Activated naive CD8-positive, alpha-beta T cell treated with anti-CD3 and anti-CD28 coated beads, Interleukin-2, amount 10 ng/mL, durations not matched to agents 7 days and 5 days (primary cell): Measurements from ENCODE around the gene E4F1. TPM values are rescaled to one million over a fixed set of nuclear protein-coding genes. Genes with fewer than 3 reads are reported as not detected.
"Not testable (repeated sequence)": the region's sequence is repeated elsewhere in the genome, so short reads cannot be mapped to it uniquely, and the experiment has no call there.

Experiments used
- ATAC-seq: fragments of 150-1000 bp; cut with Tn5 transposase; one replicate; pipeline ENCODE4 v1.10.0; 2021; ENCODE audit warnings: low read depth, moderate library complexity
- POLR2A ChIA-PET: fragments of 350-600 bp; sonication (Branson Sonifier 250); formaldehyde crosslinking; loops from one replicate; lab custom pipeline; 2021; ENCODE audit warnings: antibody characterized with exemption; lab: Charles Lee
- DNase-seq: peaks from one replicate; pipeline ENCODE4 v3.0.0; 2021
- H3K27ac Mint-ChIP-seq: one replicate; pipeline ENCODE4 v1.8.0; 2022; ENCODE audit warnings: mild to moderate bottlenecking, mixed read lengths
- H3K27me3 Mint-ChIP-seq: one replicate; pipeline ENCODE4 v1.8.0; 2022; ENCODE audit warnings: mild to moderate bottlenecking, moderate library complexity, mixed read lengths
- H3K36me3 Mint-ChIP-seq: one replicate; pipeline ENCODE4 v1.8.0; 2021; ENCODE audit warnings: mild to moderate bottlenecking, mixed read lengths
- H3K4me1 Mint-ChIP-seq: one replicate; pipeline ENCODE4 v1.8.0; 2021; ENCODE audit warnings: mixed read lengths
- H3K4me3 Mint-ChIP-seq: one replicate; pipeline ENCODE4 v1.8.0; 2022; ENCODE audit warnings: mild to moderate bottlenecking, moderate library complexity, mixed read lengths
- H3K9me3 Mint-ChIP-seq: one replicate; pipeline ENCODE4 v1.8.0; 2021; ENCODE audit warnings: mixed read lengths
- total RNA-seq, 2 experiments: library from RNA; stranded (reverse); gene quantifications; one replicate each; pipeline ENCODE4 v1.2.3, GENCODE V29; 2021

E4F1 gene
- total RNA-seq, 2 experiments from 2014 or later: 34.1 to 34.8 TPM

- peaks cover 2% of the 10 kb centered on the region for H3K36me3 Mint-ChIP-seq
- DNase-seq (no peak), ATAC-seq (peak; percentile 15)
- H3K4me1 Mint-ChIP-seq: no peaks in the 10 kb centered on the region
- no peaks in the 10 kb centered on the region for H3K27me3 Mint-ChIP-seq
- POLR2A ChIA-PET: interaction anchor here (0.6 to 1.3 kb wide), 3 partner anchors 24 to 86 kb away, joined by 3 to 4 read pairs (median 3); partner anchors contain the start of gene PGP
- H3K9me3 Mint-ChIP-seq: no peaks in the 10 kb centered on the region
- no peak overlapping the region for H3K4me3 Mint-ChIP-seq
- H3K27ac Mint-ChIP-seq: no peak overlapping the region
Measured at GRCh38 chr16:2238150-2238837, 14.9 kb downstream of the E4F1 start.

GRCh38 chr16:2238838-2239675 lies 15.7 kb downstream of the E4F1 start:
- no peaks in the 10 kb centered on the region for H3K27me3 Mint-ChIP-seq
- DNase-seq: no peak
- no peaks in the 10 kb centered on the region for H3K4me1 Mint-ChIP-seq
- no peaks in the 10 kb centered on the region for H3K9me3 Mint-ChIP-seq
- peaks cover 2% of the 10 kb centered on the region for H3K36me3 Mint-ChIP-seq
- H3K4me3 Mint-ChIP-seq: no peak overlapping the region
- POLR2A ChIA-PET: interaction anchor here (0.6 to 1.3 kb wide), 3 partner anchors 24 to 87 kb away, joined by 3 to 4 read pairs (median 3); partner anchors contain the start of gene PGP
- no peak overlapping the region for H3K27ac Mint-ChIP-seq
- no peak for ATAC-seq

GRCh38 chr16:2240331-2240730 lies 16.9 kb downstream of the E4F1 start:
- POLR2A ChIA-PET, ATAC-seq, H3K27me3 Mint-ChIP-seq, DNase-seq, H3K27ac Mint-ChIP-seq, H3K4me1 Mint-ChIP-seq, H3K9me3 Mint-ChIP-seq, H3K4me3 Mint-ChIP-seq, H3K36me3 Mint-ChIP-seq: not testable (repeated sequence)

DNA sequence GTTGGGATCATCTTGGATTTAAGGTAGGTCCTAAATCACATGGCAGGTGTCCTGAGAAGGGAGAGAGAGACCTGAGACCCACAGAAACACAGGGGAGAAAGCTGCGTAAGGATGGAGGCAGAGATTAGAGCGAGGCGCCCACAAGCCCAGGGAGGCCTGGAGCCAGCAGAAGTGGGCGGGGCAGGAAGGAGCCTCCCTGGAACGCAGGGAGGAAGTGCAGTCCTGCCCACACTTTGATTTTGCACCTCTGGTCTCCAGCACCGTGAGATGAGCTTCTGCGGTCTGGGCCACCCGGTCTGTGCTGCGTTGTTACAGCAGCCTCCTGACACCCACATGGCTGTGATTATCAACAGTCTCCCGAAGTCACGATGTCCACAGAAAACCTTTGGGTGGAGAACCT lies 19.2 kb downstream of the E4F1 start:
- Mint-ChIP-seq H3K27ac (no peak overlapping the region), H3K4me3 (no peak overlapping the region), H3K4me1 (no peaks in the 10 kb centered on the region), H3K36me3 (no peaks in the 10 kb centered on the region), H3K27me3 (no peaks in the 10 kb centered on the region), H3K9me3 (no peaks in the 10 kb centered on the region)
- POLR2A ChIA-PET: interaction anchor here (0.8 kb wide), 1 partner anchor 9 kb away, joined by 3 read pairs; the partner anchor contains the start of gene ECI1
- DNase-seq: no peak
- no peak for ATAC-seq

DNA sequence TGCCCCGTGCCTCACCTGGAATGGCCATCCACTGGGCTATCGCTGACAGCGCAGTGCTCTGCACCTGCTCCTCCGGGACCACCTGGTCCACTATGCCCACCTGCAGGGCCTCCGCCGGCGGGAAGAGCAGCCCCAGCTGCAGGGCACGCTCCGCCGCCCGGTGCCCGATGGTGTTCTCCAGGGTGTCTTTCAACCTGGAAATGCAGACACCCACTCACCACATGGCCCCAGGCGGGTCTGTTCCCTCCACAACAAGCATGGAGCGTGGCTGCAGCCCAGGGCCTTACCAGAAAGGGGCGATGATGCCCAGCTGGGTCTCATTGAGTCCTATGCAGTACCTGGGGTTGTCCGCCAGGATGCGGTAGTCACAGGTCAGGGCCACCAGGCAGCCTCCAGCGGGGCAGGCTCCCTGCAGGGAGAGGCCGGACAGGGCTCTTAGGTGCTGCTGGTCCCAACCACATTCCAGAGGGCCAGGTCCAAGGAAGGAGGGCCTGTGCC lies 19.7 kb downstream of the E4F1 start:
- ATAC-seq: no peak
- Mint-ChIP-seq H3K9me3 (no peaks in the 10 kb centered on the region), H3K36me3 (no peaks in the 10 kb centered on the region), H3K27me3 (no peaks in the 10 kb centered on the region), H3K4me1 (no peaks in the 10 kb centered on the region), H3K27ac (no peak overlapping the region), H3K4me3 (no peak overlapping the region)
- POLR2A ChIA-PET: no interaction called here
- DNase-seq: no peak

DNA sequence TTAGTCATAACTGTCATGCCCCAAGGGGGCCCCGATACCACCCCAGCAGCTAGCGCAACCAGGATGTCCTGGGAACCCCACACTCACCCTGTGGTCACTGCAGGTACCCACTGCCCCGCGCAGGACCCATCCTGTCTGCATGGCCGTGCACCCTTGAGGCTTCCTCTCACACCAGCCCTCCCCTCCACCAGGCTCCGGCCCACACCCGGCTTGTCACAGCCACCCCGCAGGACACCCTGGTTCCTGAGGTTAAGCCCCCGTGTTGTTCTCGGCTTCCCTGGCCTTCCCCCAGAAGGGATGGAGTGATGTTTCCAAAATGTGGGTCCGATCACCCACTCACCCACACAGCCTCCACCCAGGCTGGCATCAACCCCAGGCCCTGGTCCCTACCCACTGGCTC lies 20.4 kb downstream of the E4F1 start:
- no peak overlapping the region for H3K27ac Mint-ChIP-seq
- DNase-seq (no peak), ATAC-seq (no peak)
- H3K4me3 Mint-ChIP-seq: no peak overlapping the region
- no peaks in the 10 kb centered on the region for H3K4me1 Mint-ChIP-seq
- H3K9me3 Mint-ChIP-seq: no peaks in the 10 kb centered on the region
- H3K27me3 Mint-ChIP-seq: no peaks in the 10 kb centered on the region
- POLR2A ChIA-PET: no interaction called here
- no peaks in the 10 kb centered on the region for H3K36me3 Mint-ChIP-seq

- ATAC-seq (no peak), DNase-seq (no peak)
- H3K9me3 Mint-ChIP-seq: no peaks in the 10 kb centered on the region
- no peaks in the 10 kb centered on the region for H3K36me3 Mint-ChIP-seq
- no peak overlapping the region for H3K27ac Mint-ChIP-seq
- POLR2A ChIA-PET: no interaction called here
- H3K4me1 Mint-ChIP-seq: no peaks in the 10 kb centered on the region
- no peaks in the 10 kb centered on the region for H3K27me3 Mint-ChIP-seq
- no peak overlapping the region for H3K4me3 Mint-ChIP-seq
Measured at GRCh38 chr16:2244301-2244700, 20.9 kb downstream of the E4F1 start.

DNA sequence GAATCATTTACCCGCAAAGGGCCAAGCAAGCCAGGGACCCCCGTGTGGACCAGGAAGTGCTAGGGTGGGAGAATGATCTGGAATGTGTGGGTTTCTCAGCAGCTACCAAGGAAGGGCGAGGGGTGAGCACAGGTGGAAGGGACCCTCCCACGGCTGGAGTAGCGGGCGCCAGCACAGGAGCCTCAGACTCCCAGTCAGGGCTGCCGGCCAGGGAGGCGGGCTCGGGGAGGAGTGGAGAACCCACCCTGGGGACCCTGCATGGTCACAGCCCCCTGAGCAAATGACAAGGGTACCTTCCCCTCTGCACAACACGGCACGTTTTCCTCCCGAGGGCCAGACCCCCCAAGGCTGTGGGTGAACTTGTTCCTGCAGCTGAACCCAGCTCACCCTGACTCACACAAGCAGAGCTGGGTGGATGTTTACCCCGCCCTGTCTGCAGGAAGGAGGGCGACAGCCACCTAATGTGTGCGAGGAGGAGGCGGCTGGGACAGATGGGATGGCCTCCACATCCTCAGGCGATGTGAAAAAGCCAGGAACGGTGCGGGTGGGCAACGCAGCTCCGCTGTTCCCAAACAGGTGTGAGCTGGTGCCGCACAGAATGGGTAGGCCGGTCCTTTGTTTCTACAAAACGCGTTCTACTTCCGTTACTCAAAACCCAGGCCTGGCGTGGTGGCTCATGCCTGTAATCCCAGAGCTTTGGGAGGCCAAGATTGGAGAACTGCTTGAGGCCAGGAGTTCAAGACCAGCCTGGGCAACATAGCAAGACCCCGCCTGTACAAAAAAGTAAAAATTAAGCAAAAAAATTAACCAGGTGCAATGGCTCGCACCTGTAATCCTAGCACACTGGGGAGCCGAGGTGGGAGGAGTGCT lies 21.8 kb downstream of the E4F1 start:
- H3K9me3 Mint-ChIP-seq: no peaks in the 10 kb centered on the region
- ATAC-seq: no peak
- H3K27ac Mint-ChIP-seq: no peak overlapping the region

GRCh38 chr16:2246301-2246885 lies 23.0 kb downstream of the E4F1 start:
- H3K27ac Mint-ChIP-seq: no peak overlapping the region
- H3K4me1 Mint-ChIP-seq: peaks cover 4% of the 10 kb centered on the region
- no peaks in the 10 kb centered on the region for H3K36me3 Mint-ChIP-seq
- no peaks in the 10 kb centered on the region for H3K27me3 Mint-ChIP-seq
- H3K4me3 Mint-ChIP-seq: no peak overlapping the region
- POLR2A ChIA-PET: no interaction called here
- ATAC-seq (no peak), DNase-seq (no peak)
- H3K9me3 Mint-ChIP-seq: no peaks in the 10 kb centered on the region

More for the DNA sequence above, 21.8 kb downstream of the E4F1 start:
- DNase-seq: no peak
- Mint-ChIP-seq H3K27me3 (no peaks in the 10 kb centered on the region), H3K4me3 (no peak overlapping the region), H3K4me1 (peaks cover 2% of the 10 kb centered on the region), H3K36me3 (no peaks in the 10 kb centered on the region)
- POLR2A ChIA-PET: no interaction called here

DNA sequence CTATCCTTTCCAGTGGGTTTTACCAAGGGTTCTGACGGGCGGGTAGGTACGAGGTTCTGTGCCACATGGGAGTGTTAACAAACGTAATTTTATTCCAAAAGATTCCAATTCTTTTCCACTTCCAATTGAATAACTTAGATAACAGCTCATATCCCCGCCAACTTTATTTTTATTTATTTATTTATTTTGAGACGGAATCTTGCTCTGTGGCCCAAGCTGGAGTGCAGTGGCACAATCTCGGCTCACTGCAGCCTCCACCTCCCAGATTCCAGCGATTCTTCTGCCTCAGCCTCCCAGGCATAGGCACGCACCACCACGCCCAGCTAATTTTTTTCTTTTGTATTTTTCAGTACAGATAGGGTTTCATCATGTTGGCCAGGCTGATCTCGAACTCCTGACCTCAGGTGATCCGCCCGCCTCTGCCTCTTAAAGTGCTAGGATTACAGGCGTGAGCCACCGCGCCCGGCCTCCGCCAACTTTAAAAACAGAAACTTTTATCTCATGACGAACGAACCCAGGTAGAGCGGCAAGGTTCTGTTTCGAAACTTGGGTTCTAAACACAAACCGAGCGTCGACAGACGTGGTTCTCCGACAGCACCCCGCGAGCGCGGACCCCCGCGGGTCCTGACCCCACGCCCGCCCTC lies 27.4 kb downstream of the E4F1 start:
- peaks cover 4% of the 10 kb centered on the region for H3K4me1 Mint-ChIP-seq
- POLR2A ChIA-PET: interaction anchor here (0.6 to 3.3 kb wide), 13 partner anchors 14 to 263 kb away, joined by 3 to 31 read pairs (median 4); partner anchors contain the start of genes ATP6V0C, DNASE1L2, E4F1 and MLST8
- H3K36me3 Mint-ChIP-seq: peaks cover 6% of the 10 kb centered on the region
- peak overlapping the region; percentile 95 for H3K27ac Mint-ChIP-seq
- ATAC-seq (peak; percentile 9), DNase-seq (no peak)
- H3K4me3 Mint-ChIP-seq: peak overlapping the region; percentile 96
- no peaks in the 10 kb centered on the region for H3K27me3 Mint-ChIP-seq
- no peaks in the 10 kb centered on the region for H3K9me3 Mint-ChIP-seq

- Mint-ChIP-seq H3K9me3 (no peaks in the 10 kb centered on the region), H3K27ac (peak within 1 kb of the TSS; percentile 95), H3K36me3 (peaks cover 13% of the 10 kb centered on the region), H3K4me1 (peaks cover 4% of the 10 kb centered on the region), H3K27me3 (no peaks in the 10 kb centered on the region), H3K4me3 (peak within 1 kb of the TSS; percentile 96)
- ATAC-seq (peak; percentile 84), DNase-seq (peak; percentile 90)
- POLR2A ChIA-PET: interaction anchor here (0.6 to 3.3 kb wide), 17 partner anchors 9 to 287 kb away, joined by 3 to 31 read pairs (median 4); partner anchors contain the start of genes ATP6V0C, CCNF, DNASE1L2 and E4F1
Measured at GRCh38 chr16:2251296-2252111, 28.1 kb downstream of the E4F1 start, which contains the start of gene ECI1. Gene ECI1 (minus strand): TSS chr16:2251587. CDS start chr16:2251566, 21 bp downstream.
